ENCODE measurements around the gene PKD2.

PKD2 gene

GRCh38 chr4:88041626-88042025 is 34.2 kb downstream of the PKD2 start:
- no peak overlapping the region for H2AFZ ChIP-seq (ENCODE audit: low read length, unreplicated experiment)
- H3K4me3 ChIP-seq (ENCODE audit: low read depth, low read length), result no peak overlapping the region
- no peaks in the 10 kb centered on the region for H3K79me2 ChIP-seq (ENCODE audit: control insufficient read depth, insufficient read depth, low read length, unreplicated experiment)
- peaks cover 24% of the 10 kb centered on the region for H3K4me1 ChIP-seq (ENCODE audit: control insufficient read depth, insufficient read depth, low read length, unreplicated experiment)
- H3K27ac ChIP-seq (ENCODE audit: low read depth, low read length), result no peak overlapping the region
- peaks cover 62% of the 10 kb centered on the region for H3K36me3 ChIP-seq (ENCODE audit: insufficient read depth, low read length)
- no peaks in the 10 kb centered on the region for H3K27me3 ChIP-seq (ENCODE audit: insufficient read depth, low read length)

GRCh38 chr4:88043001-88043400 is 35.6 kb downstream of the PKD2 start:
- H3K4me3 ChIP-seq (ENCODE audit: low read depth, low read length), result no peak overlapping the region
- peaks cover 15% of the 10 kb centered on the region for H3K4me1 ChIP-seq (ENCODE audit: control insufficient read depth, insufficient read depth, low read length, unreplicated experiment)
- H3K79me2 ChIP-seq (ENCODE audit: control insufficient read depth, insufficient read depth, low read length, unreplicated experiment), result no peaks in the 10 kb centered on the region
- H3K27me3 ChIP-seq (ENCODE audit: insufficient read depth, low read length), result no peaks in the 10 kb centered on the region
- H3K36me3 ChIP-seq (ENCODE audit: insufficient read depth, low read length), result peaks cover 60% of the 10 kb centered on the region
- H2AFZ ChIP-seq (ENCODE audit: low read length, unreplicated experiment), result no peak overlapping the region
- no peak overlapping the region for H3K27ac ChIP-seq (ENCODE audit: low read depth, low read length)

GRCh38 chr4:88043586-88044340 is 36.3 kb downstream of the PKD2 start:
- H3K27me3 ChIP-seq (ENCODE audit: insufficient read depth, low read length), result no peaks in the 10 kb centered on the region
- peaks cover 15% of the 10 kb centered on the region for H3K4me1 ChIP-seq (ENCODE audit: control insufficient read depth, insufficient read depth, low read length, unreplicated experiment)
- no peak overlapping the region for H2AFZ ChIP-seq (ENCODE audit: low read length, unreplicated experiment)
- no peak overlapping the region for H3K27ac ChIP-seq (ENCODE audit: low read depth, low read length)
- H3K79me2 ChIP-seq (ENCODE audit: control insufficient read depth, insufficient read depth, low read length, unreplicated experiment), result no peaks in the 10 kb centered on the region
- H3K36me3 ChIP-seq (ENCODE audit: insufficient read depth, low read length), result peaks cover 53% of the 10 kb centered on the region
- no peak overlapping the region for H3K4me3 ChIP-seq (ENCODE audit: low read depth, low read length)

- Histone ChIP-seq H3K27ac (ENCODE audit: low read depth, low read length) (no peak overlapping the region), H3K79me2 (ENCODE audit: control insufficient read depth, insufficient read depth, low read length, unreplicated experiment) (no peaks in the 10 kb centered on the region), H3K4me3 (ENCODE audit: low read depth, low read length) (no peak overlapping the region), H2AFZ (ENCODE audit: low read length, unreplicated experiment) (no peak overlapping the region), H3K4me1 (ENCODE audit: control insufficient read depth, insufficient read depth, low read length, unreplicated experiment) (peaks cover 15% of the 10 kb centered on the region), H3K27me3 (ENCODE audit: insufficient read depth, low read length) (no peaks in the 10 kb centered on the region), H3K36me3 (ENCODE audit: insufficient read depth, low read length) (peaks cover 51% of the 10 kb centered on the region)
These were observed 37.6 kb downstream of the PKD2 start for GRCh38 chr4:88045021-88045420.

- H3K4me3 ChIP-seq (ENCODE audit: low read depth, low read length), result no peak overlapping the region
- peaks cover 31% of the 10 kb centered on the region for H3K36me3 ChIP-seq (ENCODE audit: insufficient read depth, low read length)
- H2AFZ ChIP-seq (ENCODE audit: low read length, unreplicated experiment), result no peak overlapping the region
- H3K27ac ChIP-seq (ENCODE audit: low read depth, low read length), result no peak overlapping the region
- H3K79me2 ChIP-seq (ENCODE audit: control insufficient read depth, insufficient read depth, low read length, unreplicated experiment), result no peaks in the 10 kb centered on the region
- H3K4me1 ChIP-seq (ENCODE audit: control insufficient read depth, insufficient read depth, low read length, unreplicated experiment), result no peaks in the 10 kb centered on the region
- H3K27me3 ChIP-seq (ENCODE audit: insufficient read depth, low read length), result no peaks in the 10 kb centered on the region
These were observed 46.8 kb downstream of the PKD2 start for GRCh38 chr4:88054229-88054628.

- Histone ChIP-seq H3K36me3 (ENCODE audit: insufficient read depth, low read length) (peaks cover 31% of the 10 kb centered on the region), H3K4me1 (ENCODE audit: control insufficient read depth, insufficient read depth, low read length, unreplicated experiment) (no peaks in the 10 kb centered on the region), H2AFZ (ENCODE audit: low read length, unreplicated experiment) (no peak overlapping the region), H3K27me3 (ENCODE audit: insufficient read depth, low read length) (no peaks in the 10 kb centered on the region), H3K79me2 (ENCODE audit: control insufficient read depth, insufficient read depth, low read length, unreplicated experiment) (no peaks in the 10 kb centered on the region), H3K4me3 (ENCODE audit: low read depth, low read length) (no peak overlapping the region), H3K27ac (ENCODE audit: low read depth, low read length) (no peak overlapping the region)
These were observed 47.5 kb downstream of the PKD2 start for GRCh38 chr4:88054901-88055300.

GRCh38 chr4:88058295-88058694 is 50.9 kb downstream of the PKD2 start:
- no peaks in the 10 kb centered on the region for H3K27me3 ChIP-seq (ENCODE audit: insufficient read depth, low read length)
- no peak overlapping the region for H3K27ac ChIP-seq (ENCODE audit: low read depth, low read length)
- H3K79me2 ChIP-seq (ENCODE audit: control insufficient read depth, insufficient read depth, low read length, unreplicated experiment), result no peaks in the 10 kb centered on the region
- H3K4me1 ChIP-seq (ENCODE audit: control insufficient read depth, insufficient read depth, low read length, unreplicated experiment), result no peaks in the 10 kb centered on the region
- no peak overlapping the region for H2AFZ ChIP-seq (ENCODE audit: low read length, unreplicated experiment)
- H3K36me3 ChIP-seq (ENCODE audit: insufficient read depth, low read length), result peaks cover 31% of the 10 kb centered on the region
- no peak overlapping the region for H3K4me3 ChIP-seq (ENCODE audit: low read depth, low read length)

GRCh38 chr4:88059766-88060165 is 52.3 kb downstream of the PKD2 start:
- Histone ChIP-seq H2AFZ (ENCODE audit: low read length, unreplicated experiment) (no peak overlapping the region), H3K79me2 (ENCODE audit: control insufficient read depth, insufficient read depth, low read length, unreplicated experiment) (no peaks in the 10 kb centered on the region), H3K4me3 (ENCODE audit: low read depth, low read length) (no peak overlapping the region), H3K27ac (ENCODE audit: low read depth, low read length) (no peak overlapping the region), H3K36me3 (ENCODE audit: insufficient read depth, low read length) (peaks cover 31% of the 10 kb centered on the region), H3K27me3 (ENCODE audit: insufficient read depth, low read length) (no peaks in the 10 kb centered on the region), H3K4me1 (ENCODE audit: control insufficient read depth, insufficient read depth, low read length, unreplicated experiment) (no peaks in the 10 kb centered on the region)

GRCh38 chr4:88060431-88060830 is 53.0 kb downstream of the PKD2 start:
- Histone ChIP-seq H3K27ac (ENCODE audit: low read depth, low read length) (no peak overlapping the region), H2AFZ (ENCODE audit: low read length, unreplicated experiment) (no peak overlapping the region), H3K4me1 (ENCODE audit: control insufficient read depth, insufficient read depth, low read length, unreplicated experiment) (no peaks in the 10 kb centered on the region), H3K4me3 (ENCODE audit: low read depth, low read length) (no peak overlapping the region), H3K27me3 (ENCODE audit: insufficient read depth, low read length) (no peaks in the 10 kb centered on the region), H3K36me3 (ENCODE audit: insufficient read depth, low read length) (peaks cover 37% of the 10 kb centered on the region), H3K79me2 (ENCODE audit: control insufficient read depth, insufficient read depth, low read length, unreplicated experiment) (no peaks in the 10 kb centered on the region)

- H3K27me3 ChIP-seq (ENCODE audit: insufficient read depth, low read length), result no peaks in the 10 kb centered on the region
- H3K4me3 ChIP-seq (ENCODE audit: low read depth, low read length), result no peak overlapping the region
- H3K79me2 ChIP-seq (ENCODE audit: control insufficient read depth, insufficient read depth, low read length, unreplicated experiment), result no peaks in the 10 kb centered on the region
- H3K36me3 ChIP-seq (ENCODE audit: insufficient read depth, low read length), result peaks cover 37% of the 10 kb centered on the region
- no peak overlapping the region for H2AFZ ChIP-seq (ENCODE audit: low read length, unreplicated experiment)
- H3K27ac ChIP-seq (ENCODE audit: low read depth, low read length), result no peak overlapping the region
- H3K4me1 ChIP-seq (ENCODE audit: control insufficient read depth, insufficient read depth, low read length, unreplicated experiment), result no peaks in the 10 kb centered on the region
These were observed 54.9 kb downstream of the PKD2 start for GRCh38 chr4:88062311-88062710.

- no peaks in the 10 kb centered on the region for H3K79me2 ChIP-seq (ENCODE audit: control insufficient read depth, insufficient read depth, low read length, unreplicated experiment)
- no peak overlapping the region for H3K27ac ChIP-seq (ENCODE audit: low read depth, low read length)
- peaks cover 39% of the 10 kb centered on the region for H3K36me3 ChIP-seq (ENCODE audit: insufficient read depth, low read length)
- H3K27me3 ChIP-seq (ENCODE audit: insufficient read depth, low read length), result no peaks in the 10 kb centered on the region
- H3K4me1 ChIP-seq (ENCODE audit: control insufficient read depth, insufficient read depth, low read length, unreplicated experiment), result no peaks in the 10 kb centered on the region
- no peak overlapping the region for H3K4me3 ChIP-seq (ENCODE audit: low read depth, low read length)
- no peak overlapping the region for H2AFZ ChIP-seq (ENCODE audit: low read length, unreplicated experiment)
These were observed 55.4 kb downstream of the PKD2 start for GRCh38 chr4:88062843-88063242.
